ENCODE measurements around the gene MDH1.

DNA sequence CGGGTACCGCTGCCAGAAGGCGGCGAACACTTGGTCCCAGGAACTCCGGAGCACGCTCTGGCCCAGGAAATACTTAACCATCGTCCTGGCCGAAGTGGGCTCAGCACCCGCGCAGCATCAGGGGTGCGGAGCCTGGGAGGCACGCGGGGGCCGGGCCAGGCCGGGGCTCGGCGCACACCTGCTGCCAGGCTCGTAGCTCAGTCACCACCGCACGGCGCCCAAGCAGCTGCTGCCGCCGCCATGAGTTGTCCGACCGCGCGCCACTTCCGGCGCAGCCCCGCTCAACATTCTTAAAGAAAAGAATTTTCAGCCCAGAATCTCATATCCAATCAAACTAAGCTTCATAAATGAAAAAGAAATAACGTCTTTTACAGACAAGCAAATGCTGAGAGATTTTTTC lies 34.0 kb downstream of the MDH1 start:
- TF ChIP-seq POLR2AphosphoS5 (IDR thresholded peaks at IDR 0.05): no peak
- TF ChIP-seq POLR2A (IDR thresholded peaks at IDR 0.05): no peak
- TF ChIP-seq, protein P1, sequence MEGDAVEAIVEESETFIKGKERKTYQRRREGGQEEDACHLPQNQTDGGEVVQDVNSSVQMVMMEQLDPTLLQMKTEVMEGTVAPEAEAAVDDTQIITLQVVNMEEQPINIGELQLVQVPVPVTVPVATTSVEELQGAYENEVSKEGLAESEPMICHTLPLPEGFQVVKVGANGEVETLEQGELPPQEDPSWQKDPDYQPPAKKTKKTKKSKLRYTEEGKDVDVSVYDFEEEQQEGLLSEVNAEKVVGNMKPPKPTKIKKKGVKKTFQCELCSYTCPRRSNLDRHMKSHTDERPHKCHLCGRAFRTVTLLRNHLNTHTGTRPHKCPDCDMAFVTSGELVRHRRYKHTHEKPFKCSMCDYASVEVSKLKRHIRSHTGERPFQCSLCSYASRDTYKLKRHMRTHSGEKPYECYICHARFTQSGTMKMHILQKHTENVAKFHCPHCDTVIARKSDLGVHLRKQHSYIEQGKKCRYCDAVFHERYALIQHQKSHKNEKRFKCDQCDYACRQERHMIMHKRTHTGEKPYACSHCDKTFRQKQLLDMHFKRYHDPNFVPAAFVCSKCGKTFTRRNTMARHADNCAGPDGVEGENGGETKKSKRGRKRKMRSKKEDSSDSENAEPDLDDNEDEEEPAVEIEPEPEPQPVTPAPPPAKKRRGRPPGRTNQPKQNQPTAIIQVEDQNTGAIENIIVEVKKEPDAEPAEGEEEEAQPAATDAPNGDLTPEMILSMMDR (IDR thresholded peaks at IDR 0.05): no peak
- no peak for TF ChIP-seq EP300 (IDR thresholded peaks at IDR 0.05)
